ENCODE data around the gene SRCIN1.
"Not testable (repeated sequence)": the region's sequence is repeated elsewhere in the genome, so short reads cannot be mapped to it uniquely, and the experiment has no call there.

The SRCIN1 gene

GRCh38 chr17:38501718-38502117 is 104.0 kb downstream of the SRCIN1 start:
- DNase-seq = not testable (repeated sequence)

GRCh38 chr17:38499230-38499629 is 106.5 kb downstream of the SRCIN1 start:
- not testable (repeated sequence) for DNase-seq

GRCh38 chr17:38498353-38498752 is 107.4 kb downstream of the SRCIN1 start:
- no peak for DNase-seq

DNA sequence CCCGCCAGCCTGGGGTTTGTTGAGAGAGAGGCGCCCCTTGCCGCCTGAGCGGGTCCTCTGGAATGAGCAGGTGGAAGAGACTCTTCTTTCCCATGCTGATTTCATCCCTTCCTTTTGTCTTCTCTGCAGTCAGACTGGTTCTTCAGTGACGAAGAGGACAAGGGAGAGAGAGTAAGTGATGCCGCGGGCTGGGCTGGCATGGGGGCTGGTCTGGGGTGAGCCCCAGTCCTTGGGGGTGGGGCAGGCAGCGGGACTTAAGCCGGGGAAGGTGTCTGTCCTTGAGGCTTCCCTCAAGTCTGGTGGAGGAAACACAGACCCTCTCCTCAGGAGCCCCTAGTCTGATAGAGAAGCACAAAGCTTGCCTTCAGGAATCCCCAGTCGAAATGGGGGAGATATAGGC is 108.1 kb downstream of the SRCIN1 start:
- DNase-seq = not testable (repeated sequence)

GRCh38 chr17:38494152-38494551 is 111.6 kb downstream of the SRCIN1 start:
- not testable (repeated sequence) for DNase-seq

DNA sequence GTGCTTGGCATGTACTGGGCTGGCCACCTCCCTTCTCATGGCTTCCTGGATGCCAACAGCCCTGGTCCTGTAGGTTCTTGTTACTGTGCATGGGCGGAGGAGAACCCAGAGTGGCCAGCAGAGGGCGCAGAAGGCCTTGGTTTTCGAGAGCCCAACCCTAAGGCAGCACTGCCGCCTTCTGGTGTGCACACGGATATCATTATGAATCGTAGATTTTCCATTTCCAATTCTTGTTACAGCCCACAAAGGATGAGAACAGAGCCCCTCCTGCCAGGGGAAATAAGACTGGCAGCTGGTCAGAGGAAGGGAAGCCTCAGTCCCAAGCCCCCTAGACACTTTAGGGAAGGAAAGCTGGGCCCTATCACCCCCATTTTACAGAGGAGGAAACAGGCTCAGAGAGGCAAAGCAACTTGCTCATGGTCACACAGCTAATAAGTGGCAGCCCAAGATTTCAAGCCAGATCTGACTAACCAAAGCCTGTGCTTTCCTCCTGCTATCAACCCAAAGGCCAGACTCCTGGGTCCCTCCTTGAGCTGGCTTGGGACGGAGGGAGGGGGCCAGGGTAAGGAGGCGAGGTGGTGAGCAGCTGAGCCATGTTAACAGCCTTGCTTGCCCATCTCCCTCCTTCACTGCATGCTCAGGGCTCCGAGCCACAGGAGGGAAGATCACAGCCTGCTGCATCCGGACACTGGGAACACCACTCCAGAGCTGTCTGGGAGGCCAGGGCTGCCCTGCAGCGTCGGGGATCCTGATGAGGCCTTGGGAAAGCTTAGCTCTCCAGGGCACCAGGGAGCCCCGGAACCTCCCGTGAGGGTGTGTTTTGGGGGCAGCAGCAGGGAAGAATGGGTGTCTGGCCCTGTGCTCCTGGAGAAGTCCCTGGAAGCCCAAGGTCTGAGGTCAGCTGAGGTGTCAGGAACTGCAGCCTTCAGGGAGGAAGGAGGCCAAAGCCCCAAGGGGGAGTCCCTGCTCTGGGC is 113.4 kb downstream of the SRCIN1 start:
- DNase-seq = peak; percentile 9

- not testable (repeated sequence) for DNase-seq
These were observed 114.2 kb downstream of the SRCIN1 start for GRCh38 chr17:38491346-38492066.

DNA sequence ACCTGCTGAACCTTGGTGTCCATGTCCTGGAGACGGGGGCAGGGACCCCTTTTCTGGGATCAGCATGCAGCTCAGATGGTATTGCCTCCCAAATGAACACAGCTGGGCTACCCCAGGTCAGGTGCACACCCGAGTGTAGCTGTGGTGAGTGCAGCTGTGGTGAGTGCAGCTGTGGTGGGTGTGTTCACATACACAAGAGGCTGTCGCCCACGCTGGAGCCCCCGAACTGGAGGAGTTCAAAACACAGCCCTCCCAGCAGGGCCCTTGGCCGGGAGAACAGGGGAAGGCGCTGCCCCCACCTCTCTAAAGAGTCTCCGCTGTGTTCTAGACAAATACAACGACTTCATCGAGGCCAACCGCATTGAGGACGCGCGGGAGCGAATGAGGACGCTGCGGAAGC is 116.0 kb downstream of the SRCIN1 start:
- DNase-seq = not testable (repeated sequence)

GRCh38 chr17:38485681-38486298 is 120.0 kb downstream of the SRCIN1 start:
- DNase-seq = not testable (repeated sequence)

DNA sequence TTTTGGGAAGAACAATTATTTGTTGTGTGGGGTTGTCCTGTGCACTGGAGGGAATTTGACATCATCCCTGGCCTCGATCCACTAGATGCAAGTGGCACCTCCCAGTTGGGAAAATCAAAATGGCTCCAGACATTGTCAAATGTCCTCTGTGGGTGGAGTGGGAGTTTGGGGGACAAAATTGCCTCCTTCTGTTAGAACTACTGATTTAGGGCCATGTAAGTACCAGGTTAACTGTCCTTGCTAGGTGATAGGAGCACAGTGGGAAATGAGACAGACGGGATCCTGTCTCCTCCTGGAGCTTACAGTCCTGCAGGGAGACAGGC is 120.6 kb downstream of the SRCIN1 start:
- DNase-seq = no peak

DNA sequence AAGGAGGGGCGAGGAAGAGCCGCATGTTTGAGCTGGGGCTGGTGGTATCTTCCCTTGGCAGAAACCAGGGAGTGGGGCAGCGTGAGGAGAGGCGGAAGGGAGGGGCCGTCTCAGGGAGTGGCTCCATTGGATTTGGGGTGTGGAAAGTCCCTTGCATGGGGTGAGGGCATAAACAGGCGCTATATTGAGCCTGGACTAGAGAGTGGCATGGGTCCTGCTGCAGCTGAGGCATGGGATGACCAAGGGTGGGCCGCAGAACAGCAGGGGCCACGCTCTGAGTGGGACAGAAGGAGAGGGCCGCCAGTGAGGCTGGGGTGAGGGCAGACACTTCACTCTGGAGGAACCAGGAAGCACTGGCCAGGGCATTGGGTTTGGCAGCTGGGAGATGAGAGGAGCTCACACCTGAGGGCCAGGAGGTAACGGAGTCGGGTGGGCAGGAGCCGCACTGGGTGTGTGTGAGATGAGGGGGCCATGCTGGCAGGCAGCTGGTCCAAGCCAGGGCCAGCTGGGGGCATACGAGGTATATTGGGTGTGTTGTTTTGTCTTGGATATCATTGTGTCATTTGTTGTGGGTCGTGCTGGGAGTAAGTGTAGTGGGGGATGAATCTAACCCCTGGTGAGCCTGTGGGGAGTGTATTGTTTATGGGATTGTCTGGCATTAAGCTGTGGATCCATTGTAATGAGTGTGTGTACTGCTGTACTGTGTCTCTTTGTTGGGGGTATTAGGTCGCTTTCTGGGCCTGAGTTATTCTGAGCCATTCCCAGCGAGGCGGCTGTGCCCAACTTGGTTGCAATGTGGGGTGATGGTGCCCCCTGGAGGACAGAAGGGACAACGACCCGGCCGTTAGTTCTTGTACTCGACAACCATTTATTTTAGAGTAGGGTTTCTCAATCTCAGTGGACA is 121.3 kb downstream of the SRCIN1 start:
- DNase-seq = not testable (repeated sequence)

DNA sequence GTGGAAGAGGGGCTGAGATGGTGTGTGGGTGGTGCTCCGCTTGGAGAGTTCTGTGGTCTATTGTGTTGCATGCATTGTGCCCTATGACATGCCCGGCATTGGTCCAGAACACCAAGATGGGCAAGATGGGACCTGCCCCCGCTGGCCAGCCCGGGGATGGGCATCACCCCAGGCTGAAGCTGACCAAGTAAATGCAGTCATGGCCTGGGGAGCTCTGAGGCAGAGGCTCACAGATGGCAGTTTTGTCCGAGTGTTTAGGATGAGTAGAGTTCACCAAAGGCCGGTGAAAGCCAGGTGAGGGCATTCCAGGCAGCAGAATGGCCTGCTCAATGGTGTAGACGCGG is 123.1 kb downstream of the SRCIN1 start:
- DNase-seq = not testable (repeated sequence)

DNA sequence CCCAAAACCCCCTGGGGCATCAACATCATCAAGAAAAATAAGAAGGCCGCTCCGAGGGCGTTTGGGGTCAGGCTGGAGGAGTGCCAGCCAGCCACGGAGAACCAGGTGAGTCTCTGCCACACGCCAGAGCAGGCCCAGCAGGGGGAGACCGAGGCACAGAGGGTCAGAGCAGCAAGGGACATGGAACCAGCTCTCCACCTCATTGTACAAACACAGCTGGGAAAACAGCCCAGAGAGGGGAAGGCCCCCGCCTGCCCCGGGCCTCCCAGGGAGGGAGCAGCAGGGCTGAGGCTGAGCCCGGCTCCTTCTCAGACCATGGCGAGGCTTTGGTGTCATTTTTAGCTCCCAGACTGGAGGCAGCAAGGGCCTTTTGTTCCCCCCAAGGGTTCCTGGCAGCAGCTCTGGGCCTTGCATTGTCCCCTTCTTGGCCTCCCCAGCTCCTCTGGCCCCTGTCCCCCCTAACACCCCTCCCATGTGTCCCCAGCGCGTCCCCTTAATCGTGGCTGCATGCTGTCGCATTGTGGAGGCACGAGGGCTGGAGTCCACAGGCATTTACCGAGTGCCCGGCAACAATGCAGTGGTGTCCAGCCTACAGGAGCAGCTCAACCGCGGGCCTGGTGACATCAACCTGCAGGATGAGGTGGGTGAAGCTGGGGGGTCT is 123.6 kb downstream of the SRCIN1 start:
- not testable (repeated sequence) for DNase-seq
